H1 (cell line): ENCODE results near the gene OTC. TPM values are rescaled to one million over a fixed set of nuclear protein-coding genes. Genes with fewer than 3 reads are reported as not detected.

Experiments
- CTCF ChIA-PET: fragments of 300-600 bp; sonication (Branson Sonifier 250); formaldehyde crosslinking; loops from one replicate; lab custom pipeline; 2021; ENCODE audit not compliant: partially characterized antibody; lab: Charles Lee
- POLR2A ChIA-PET: fragments of 300-600 bp; sonication (Branson Sonifier 250); formaldehyde crosslinking; loops from one replicate; lab custom pipeline; 2021; ENCODE audit warnings: inconsistent platforms; ENCODE audit not compliant: partially characterized antibody; lab: Charles Lee
- DNase-seq, 2 experiments: peaks; one replicate each; pipeline versions ENCODE4 v3.0.0 to v3.0.0-alpha.2; 2010 to 2022; ENCODE audit warnings: low spot score in 2 of 2, low read depth in 1 of 2, mixed read lengths in 1 of 2
- FAIRE-seq: peaks from 2 replicates; lab custom pipeline; 2011; peaks lifted over from hg19 to GRCh38; lab: Jason Lieb, UNC
- H2AFZ ChIP-seq: 2 replicates; pipeline ENCODE4 v1.8.1; 2012; ENCODE audit warnings: low read length, inconsistent platforms
- H2AK5ac ChIP-seq: 2 replicates; pipeline ENCODE4 v1.6.1; 2013; ENCODE audit warnings: low read depth, low read length
- H2BK120ac ChIP-seq: replicated peaks from 2 replicates; pipeline ENCODE3; 2013; ENCODE audit warnings: low read depth, low read length, inconsistent platforms
- H2BK12ac ChIP-seq: 2 replicates; pipeline ENCODE4 v1.6.1; 2013; ENCODE audit warnings: low read depth, low read length
- H2BK15ac ChIP-seq: 2 replicates; pipeline ENCODE4 v1.6.1; 2013; ENCODE audit warnings: low read length
- H2BK20ac ChIP-seq: 2 replicates; pipeline ENCODE4 v1.6.1; 2013; ENCODE audit warnings: low read length
- H2BK5ac ChIP-seq: 2 replicates; pipeline ENCODE4 v1.6.1; 2013; ENCODE audit warnings: low read depth, low read length
- H3K14ac ChIP-seq: 2 replicates; pipeline ENCODE4 v1.6.1; 2013; ENCODE audit warnings: inconsistent platforms; ENCODE audit not compliant: insufficient read length
- H3K18ac ChIP-seq: 2 replicates; pipeline ENCODE4 v1.6.1; 2013; ENCODE audit warnings: low read length; ENCODE audit errors: extremely low read depth
- H3K23ac ChIP-seq: 2 replicates; pipeline ENCODE4 v1.6.1; 2013; ENCODE audit warnings: inconsistent platforms; ENCODE audit not compliant: insufficient read length
- H3K23me2 ChIP-seq: 2 replicates; pipeline ENCODE4 v1.6.1; 2013; ENCODE audit warnings: low read depth, low read length
- H3K27ac ChIP-seq: 2 replicates; pipeline ENCODE4 v1.6.1; 2011; ENCODE audit warnings: low read depth, low read length, inconsistent platforms
- H3K27me3 ChIP-seq, 4 experiments: replicated peaks in 1 of 4; 1 replicate in 1 of 4; 2 replicates in 3 of 4; pipeline versions ENCODE4 v1.6.1 to v1.8.1; 2011 to 2013; ENCODE audit warnings: low read length in 3 of 4, mild to moderate bottlenecking in 3 of 4, inconsistent platforms in 2 of 4, mixed read lengths in 2 of 4, moderate library complexity in 1 of 4; ENCODE audit not compliant: control insufficient read depth in 3 of 4, insufficient read depth in 3 of 4; ENCODE audit errors: extremely low read depth in 1 of 4
- H3K36me3 ChIP-seq, 4 experiments: 2 replicates each; pipeline versions ENCODE4 v1.6.1 to v1.8.1; 2011 to 2013; ENCODE audit warnings: mild to moderate bottlenecking in 4 of 4, low read length in 3 of 4, moderate library complexity in 2 of 4, control low read depth in 1 of 4, inconsistent platforms in 1 of 4; ENCODE audit not compliant: insufficient read depth in 4 of 4, control insufficient read depth in 2 of 4
- H3K4ac ChIP-seq: replicated peaks from 2 replicates; pipeline ENCODE3; 2013; ENCODE audit warnings: low read length, low read depth, mixed read lengths, inconsistent platforms; ENCODE audit not compliant: insufficient read length
- H3K4me1 ChIP-seq, 4 experiments: replicated peaks in 1 of 4; 1 replicate in 1 of 4; 2 replicates in 3 of 4; pipeline versions ENCODE4 v1.6.1 to v1.8.1; 2011 to 2013; ENCODE audit warnings: low read length in 3 of 4, inconsistent platforms in 2 of 4, mixed read lengths in 1 of 4; ENCODE audit not compliant: insufficient read depth in 4 of 4, control insufficient read depth in 3 of 4
- H3K4me2 ChIP-seq, 2 experiments: 2 replicates each; pipeline versions ENCODE4 v1.6.1 to v1.8.1; 2011 to 2013; ENCODE audit warnings: low read depth in 2 of 2, low read length in 2 of 2, control low read depth in 1 of 2, inconsistent platforms in 1 of 2, mild to moderate bottlenecking in 1 of 2; ENCODE audit not compliant: insufficient read depth in 1 of 2
- H3K4me3 ChIP-seq, 4 experiments: fragments of 200-600, 300-600 bp in 1 of 4; sonication (generic), shearing (Covaris generic), sonication (Bioruptor Twin) in 1 of 4; 2 replicates each; pipeline versions ENCODE4 v1.5.1 to v1.8.1; 2011 to 2016; ENCODE audit warnings: low read length in 4 of 4, low read depth in 3 of 4, control low read depth in 2 of 4, inconsistent platforms in 2 of 4, mild to moderate bottlenecking in 2 of 4, mixed read lengths in 1 of 4, moderate library complexity in 1 of 4; ENCODE audit not compliant: insufficient read depth in 2 of 4; ENCODE audit errors: extremely low read depth in 1 of 4
- H3K56ac ChIP-seq: replicated peaks from 2 replicates; pipeline ENCODE3; 2013; ENCODE audit warnings: low read depth, mild to moderate bottlenecking, mixed read lengths, low read length, inconsistent platforms; ENCODE audit not compliant: insufficient read length
- H3K79me1 ChIP-seq: 2 replicates; pipeline ENCODE4 v1.6.1; 2013; ENCODE audit warnings: low read depth, low read length, control low read depth
- H3K79me2 ChIP-seq, 2 experiments: 2 replicates each; pipeline versions ENCODE4 v1.6.1 to v1.8.1; 2012 to 2013; ENCODE audit warnings: low read length in 2 of 2, mild to moderate bottlenecking in 2 of 2, inconsistent platforms in 1 of 2; ENCODE audit not compliant: insufficient read depth in 2 of 2, control insufficient read depth in 1 of 2
- H3K9ac ChIP-seq, 4 experiments: replicated peaks in 1 of 4; 1 replicate in 1 of 4; 2 replicates in 3 of 4; pipeline versions ENCODE4 v1.6.1 to v1.8.1; 2011 to 2013; ENCODE audit warnings: low read depth in 3 of 4, low read length in 3 of 4, control low read depth in 2 of 4, mild to moderate bottlenecking in 2 of 4, moderate library complexity in 2 of 4, inconsistent platforms in 1 of 4; ENCODE audit errors: extremely low read depth in 1 of 4
- H3K9me3 ChIP-seq, 2 experiments: 2 replicates each; pipeline versions ENCODE4 v1.6.1 to v1.8.1; 2012 to 2013; ENCODE audit warnings: mild to moderate bottlenecking in 2 of 2, moderate library complexity in 2 of 2, control low read depth in 1 of 2, inconsistent platforms in 1 of 2, low read depth in 1 of 2, low read length in 1 of 2, mixed read lengths in 1 of 2; ENCODE audit not compliant: insufficient read depth in 2 of 2
- H4K20me1 ChIP-seq, 2 experiments: replicated peaks in 1 of 2; 2 replicates each; pipeline versions ENCODE3 to v1.8.1; 2011 to 2013; ENCODE audit warnings: inconsistent platforms in 2 of 2, low read length in 2 of 2, mild to moderate bottlenecking in 1 of 2; ENCODE audit not compliant: insufficient read depth in 2 of 2, control insufficient read depth in 1 of 2
- H4K5ac ChIP-seq: 2 replicates; pipeline ENCODE4 v1.6.1; 2013; ENCODE audit warnings: low read length, low read depth, mixed read lengths, inconsistent platforms; ENCODE audit not compliant: insufficient read length
- H4K8ac ChIP-seq: 2 replicates; pipeline ENCODE4 v1.8.0; 2013; ENCODE audit warnings: mild to moderate bottlenecking, moderate library complexity, low read length, inconsistent platforms; ENCODE audit not compliant: insufficient read depth; ENCODE audit errors: extremely low read depth
- H4K91ac ChIP-seq: replicated peaks from 2 replicates; pipeline ENCODE3; 2013; ENCODE audit warnings: low read length, mixed read lengths, inconsistent platforms; ENCODE audit not compliant: insufficient read length
- BACH1 ChIP-seq: IDR thresholded peaks from 2 replicates; pipeline ENCODE4 v1.6.1; 2012; ENCODE audit warnings: low read length, improper control_type of control experiment
- CEBPB ChIP-seq: IDR thresholded peaks from 2 replicates; pipeline ENCODE4 v1.6.1; 2012; ENCODE audit warnings: low read depth, low read length
- TCF12 ChIP-seq: IDR thresholded peaks from 2 replicates; pipeline ENCODE4 v1.6.1; 2011; ENCODE audit warnings: low read depth, mild to moderate bottlenecking, low read length
- TEAD4 ChIP-seq: IDR thresholded peaks from 2 replicates; pipeline ENCODE4 v1.6.1; 2012; ENCODE audit warnings: low read depth, low read length, inconsistent platforms, mixed read lengths
- polyA plus RNA-seq, 7 experiments: library from polyadenylated mRNA; depleted of rRNA in 3 of 7; stranded (reverse) in 5 of 7; unstranded in 2 of 7; fragments of >200 nt in 5 of 7; fragments of 200-250 nt in 2 of 7; gene quantifications; 1 replicate in 5 of 7; 2 replicates in 1 of 7; 4 replicates in 1 of 7; pipeline versions ENCODE4 v1.2.1 to v1.2.3, GENCODE V29; 2011 to 2013; ENCODE audit warnings: missing spikeins in 2 of 7, mixed read lengths in 2 of 7
- total RNA-seq: library from RNA; stranded (reverse); fragmentation: NEBNext Ultra II Directional; extraction: Animal tissue kit (Norgen Biotek cat#: 25700); gene quantifications from 2 replicates; pipeline ENCODE4 v1.2.1, GENCODE V29; 2021
- TF ChIP-seq, protein P1 (sequence below): IDR thresholded peaks from 2 replicates; pipeline ENCODE4 v1.6.1; 2012; ENCODE audit warnings: low read length, inconsistent platforms

The OTC gene
- total and polyA plus RNA-seq, 2 of the 8 experiments (the other 6 are each of a cell fraction or from before 2014, with no cell fraction given), result not detected

DNA sequence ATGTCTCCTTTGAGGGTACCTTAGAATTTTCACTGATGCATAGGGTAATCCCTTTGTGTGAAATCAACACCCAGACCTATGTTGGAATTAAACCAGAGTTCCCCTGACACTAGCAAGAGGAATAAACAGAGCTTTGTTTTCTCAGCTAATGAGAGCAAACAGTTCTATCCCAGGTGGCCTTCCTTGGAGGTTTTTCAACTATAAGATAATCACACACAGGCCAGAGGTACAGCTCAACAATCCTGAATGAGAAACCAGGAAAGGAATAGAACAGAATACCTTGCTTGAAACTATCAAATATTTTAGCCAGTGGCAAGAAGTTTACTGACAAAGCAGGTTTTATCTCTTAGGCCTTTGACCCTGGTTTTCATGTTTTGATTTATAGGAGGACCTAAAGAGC lies 100.2 kb downstream of the OTC start:
- Histone ChIP-seq H4K5ac (no peak overlapping the region), H3K18ac (no peak overlapping the region), H3K9me3 (no peaks in the 10 kb centered on the region), H2BK120ac (no peak overlapping the region), H3K4ac (no peak overlapping the region), H3K4me2 (no peak overlapping the region), H2AFZ (no peak overlapping the region), H3K4me3 (no peak overlapping the region), H3K27me3 (no peaks in the 10 kb centered on the region), H3K79me1 (no peaks in the 10 kb centered on the region), H4K8ac (no peak overlapping the region), H2BK5ac (no peak overlapping the region), H3K14ac (no peak overlapping the region), H3K4me1 (no peaks in the 10 kb centered on the region), H2BK20ac (no peak overlapping the region), H2AK5ac (no peak overlapping the region), H2BK12ac (no peak overlapping the region), H4K91ac (no peak overlapping the region), H3K56ac (no peak overlapping the region), H2BK15ac (no peak overlapping the region), H3K36me3 (no peaks in the 10 kb centered on the region), H3K23me2 (no peaks in the 10 kb centered on the region), H3K27ac (no peak overlapping the region), H4K20me1 (no peaks in the 10 kb centered on the region), H3K23ac (no peak overlapping the region), H3K9ac (no peak overlapping the region), H3K79me2 (no peaks in the 10 kb centered on the region)
- FAIRE-seq (peak; percentile 58), DNase-seq (no peak)
- POLR2A ChIA-PET, result no interaction called here
- CTCF ChIA-PET, result interaction anchor here (1.1 kb wide), 1 partner anchor 14 kb away, joined by 3 read pairs; no protein-coding TSS in a partner anchor
- TF ChIP-seq, protein P1, sequence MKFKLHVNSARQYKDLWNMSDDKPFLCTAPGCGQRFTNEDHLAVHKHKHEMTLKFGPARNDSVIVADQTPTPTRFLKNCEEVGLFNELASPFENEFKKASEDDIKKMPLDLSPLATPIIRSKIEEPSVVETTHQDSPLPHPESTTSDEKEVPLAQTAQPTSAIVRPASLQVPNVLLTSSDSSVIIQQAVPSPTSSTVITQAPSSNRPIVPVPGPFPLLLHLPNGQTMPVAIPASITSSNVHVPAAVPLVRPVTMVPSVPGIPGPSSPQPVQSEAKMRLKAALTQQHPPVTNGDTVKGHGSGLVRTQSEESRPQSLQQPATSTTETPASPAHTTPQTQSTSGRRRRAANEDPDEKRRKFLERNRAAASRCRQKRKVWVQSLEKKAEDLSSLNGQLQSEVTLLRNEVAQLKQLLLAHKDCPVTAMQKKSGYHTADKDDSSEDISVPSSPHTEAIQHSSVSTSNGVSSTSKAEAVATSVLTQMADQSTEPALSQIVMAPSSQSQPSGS, result no peak
- no peak for TF ChIP-seq TEAD4
- no peak for TF ChIP-seq TCF12
- TF ChIP-seq CEBPB, result no peak
- no peak for TF ChIP-seq BACH1
